CD8-positive, alpha-beta memory T cell (primary cell): ENCODE data around the gene AIMP1. TPM values are rescaled to one million over a fixed set of nuclear protein-coding genes. Genes with fewer than 3 reads are reported as not detected.
A peak's percentile ranks its signal among the peaks of the same experiment; 100 is the strongest.

Experiments
- CTCF ChIA-PET: fragments of 350-600 bp; sonication (Branson Sonifier 250); formaldehyde crosslinking; loops from one replicate; lab custom pipeline; 2021; ENCODE audit warnings: antibody characterized with exemption; lab: Charles Lee
- POLR2A ChIA-PET: fragments of 350-600 bp; sonication (Branson Sonifier 250); formaldehyde crosslinking; loops from one replicate; lab custom pipeline; 2021; ENCODE audit warnings: antibody characterized with exemption; lab: Charles Lee
- DNase-seq, 5 donors: peaks; one replicate each; pipeline versions ENCODE4 v3.0.0 to v3.0.0-alpha.2; 2020 to 2022; ENCODE audit warnings: mixed read lengths in 1 of 5
- H3K27ac ChIP-seq: one replicate; pipeline ENCODE4 v1.7.0; 2013; ENCODE audit warnings: low read depth, mild to moderate bottlenecking, low read length, moderate library complexity
- H3K27me3 ChIP-seq: 2 replicates; pipeline ENCODE4 v1.7.0; 2013; ENCODE audit warnings: low read length, mild to moderate bottlenecking; ENCODE audit not compliant: insufficient read depth, poor library complexity, severe bottlenecking
- H3K36me3 ChIP-seq: 2 replicates; pipeline ENCODE4 v1.7.0; 2013; ENCODE audit warnings: mild to moderate bottlenecking, low read length, moderate library complexity; ENCODE audit not compliant: insufficient read depth
- H3K4me1 ChIP-seq: 2 replicates; pipeline ENCODE4 v1.7.0; 2013; ENCODE audit warnings: mild to moderate bottlenecking, low read length, moderate library complexity; ENCODE audit not compliant: insufficient read depth
- H3K4me3 ChIP-seq: 2 replicates; pipeline ENCODE4 v1.7.0; 2013; ENCODE audit warnings: mild to moderate bottlenecking, low read length
- H3K9me3 ChIP-seq: 2 replicates; pipeline ENCODE4 v1.7.0; 2013; ENCODE audit warnings: mild to moderate bottlenecking, low read length
- H3K27ac Mint-ChIP-seq, 8 donors: one replicate each; pipeline ENCODE4 v1.8.0; 2020 to 2021; ENCODE audit warnings: mixed read lengths in 8 of 8, mild to moderate bottlenecking in 6 of 8, inconsistent platforms in 3 of 8, moderate library complexity in 3 of 8
- H3K27me3 Mint-ChIP-seq, 2 donors: one replicate each; pipeline ENCODE4 v1.8.0; 2020 to 2021; ENCODE audit warnings: mixed read lengths in 2 of 2, mild to moderate bottlenecking in 1 of 2, moderate library complexity in 1 of 2
- H3K36me3 Mint-ChIP-seq, 3 donors: one replicate each; pipeline ENCODE4 v1.8.0; 2020 to 2021; ENCODE audit warnings: mixed read lengths in 3 of 3, inconsistent platforms in 1 of 3, mild to moderate bottlenecking in 1 of 3
- H3K4me1 Mint-ChIP-seq, 3 donors: one replicate each; pipeline ENCODE4 v1.8.0; 2020 to 2021; ENCODE audit warnings: mixed read lengths in 3 of 3, inconsistent platforms in 1 of 3, mild to moderate bottlenecking in 1 of 3
- H3K4me3 Mint-ChIP-seq, 7 donors: one replicate each; pipeline ENCODE4 v1.8.0; 2020 to 2021; ENCODE audit warnings: mixed read lengths in 7 of 7, mild to moderate bottlenecking in 6 of 7, moderate library complexity in 4 of 7, inconsistent platforms in 2 of 7
- H3K9me3 Mint-ChIP-seq, 5 donors: one replicate each; pipeline ENCODE4 v1.8.0; 2020 to 2022; ENCODE audit warnings: mixed read lengths in 5 of 5, mild to moderate bottlenecking in 3 of 5, moderate library complexity in 2 of 5, inconsistent platforms in 1 of 5
- polyA plus RNA-seq: library from polyadenylated mRNA; unstranded; fragments of 300-500 nt; fragmentation: Illumina TruSeq; gene quantifications from one replicate; pipeline ENCODE4 v1.2.3, GENCODE V29; 2021
- total RNA-seq, 2 experiments: library from RNA; stranded (reverse); gene quantifications; one replicate each; pipeline ENCODE4 v1.2.3, GENCODE V29; 2021

Gene AIMP1
- total and polyA plus RNA-seq, 3 experiments from 2014 or later, result 66.5 to 67.9 (median 67.0) TPM

GRCh38 chr4:106303548-106304281 is 12.6 kb upstream of the AIMP1 start:
- H3K9me3 Mint-ChIP-seq, result no peaks in the 10 kb centered on the region
- Histone ChIP-seq H3K4me3 (no peak overlapping the region), H3K27ac (no peak overlapping the region), H3K36me3 (peaks cover 3% of the 10 kb centered on the region), H3K9me3 (no peaks in the 10 kb centered on the region), H3K27me3 (no peaks in the 10 kb centered on the region), H3K4me1 (no peaks in the 10 kb centered on the region)
- CTCF ChIA-PET, result no interaction called here
- POLR2A ChIA-PET, result no interaction called here
- peaks cover 5 to 62% (median 20%) of the 10 kb centered on the region in 3 donors for H3K36me3 Mint-ChIP-seq
- DNase-seq, result no peak
- H3K27ac Mint-ChIP-seq, result peak overlapping the region in 2 of 8 donors; percentile 14 to 38
- no peaks in the 10 kb centered on the region for H3K27me3 Mint-ChIP-seq
- peaks cover 15 to 40% (median 33%) of the 10 kb centered on the region in 3 donors for H3K4me1 Mint-ChIP-seq
- H3K4me3 Mint-ChIP-seq, result no peak overlapping the region

GRCh38 chr4:106304632-106305031 is 11.7 kb upstream of the AIMP1 start:
- Mint-ChIP-seq H3K9me3 (no peaks in the 10 kb centered on the region), H3K27ac (no peak overlapping the region), H3K36me3 (peaks cover 5 to 56% (median 19%) of the 10 kb centered on the region in 3 donors), H3K4me3 (no peak overlapping the region), H3K4me1 (peaks cover 15 to 41% (median 33%) of the 10 kb centered on the region in 3 donors), H3K27me3 (no peaks in the 10 kb centered on the region)
- Histone ChIP-seq H3K36me3 (peaks cover 3% of the 10 kb centered on the region), H3K4me1 (no peaks in the 10 kb centered on the region), H3K27ac (no peak overlapping the region), H3K4me3 (no peak overlapping the region), H3K9me3 (no peaks in the 10 kb centered on the region), H3K27me3 (no peaks in the 10 kb centered on the region)
- ChIA-PET POLR2A (interaction anchor here (0.9 kb wide), 1 partner anchor 11 kb away, joined by 3 read pairs; the partner anchor contains the start of gene TBCK), CTCF (no interaction called here)
- DNase-seq, result no peak

DNA sequence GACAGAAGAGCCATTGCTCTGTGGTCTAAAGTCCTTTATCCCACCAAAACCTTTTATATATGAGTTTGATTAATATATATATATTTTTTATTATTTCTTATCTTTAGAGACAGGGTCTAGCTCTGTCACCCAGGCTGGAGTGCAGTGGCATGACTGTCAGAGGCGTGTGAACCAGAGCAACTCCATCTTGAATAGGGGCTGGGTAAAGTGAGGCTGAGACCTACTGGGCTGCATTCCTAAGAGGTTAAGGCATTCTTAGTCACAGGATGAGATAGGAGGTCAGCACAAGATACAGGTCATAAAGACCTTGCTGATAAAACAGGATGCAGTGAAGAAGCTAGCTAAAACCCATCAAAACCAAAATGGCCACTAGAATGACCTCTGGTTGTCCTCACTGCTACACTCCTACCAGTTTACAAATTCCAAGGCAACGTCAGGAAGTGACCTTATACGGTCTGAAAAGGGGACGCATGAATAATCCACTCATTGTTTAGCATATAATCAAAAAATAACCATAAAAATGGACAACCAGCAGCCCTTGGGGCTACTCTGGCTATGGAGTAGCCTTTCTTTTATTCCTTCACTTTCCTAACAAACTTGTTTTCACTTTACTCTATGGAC is 10.8 kb upstream of the AIMP1 start:
- CTCF ChIA-PET, result no interaction called here
- Histone ChIP-seq H3K4me3 (no peak overlapping the region), H3K27ac (no peak overlapping the region), H3K9me3 (no peaks in the 10 kb centered on the region), H3K27me3 (no peaks in the 10 kb centered on the region), H3K4me1 (no peaks in the 10 kb centered on the region), H3K36me3 (peaks cover 1% of the 10 kb centered on the region)
- Mint-ChIP-seq H3K9me3 (no peaks in the 10 kb centered on the region), H3K4me1 (peaks cover 18 to 47% (median 34%) of the 10 kb centered on the region in 3 donors), H3K27ac (no peak overlapping the region), H3K4me3 (no peak overlapping the region), H3K36me3 (peaks cover 0 to 50% (median 14%) of the 10 kb centered on the region in 3 donors), H3K27me3 (no peaks in the 10 kb centered on the region)
- POLR2A ChIA-PET, result no interaction called here
- no peak for DNase-seq

DNA sequence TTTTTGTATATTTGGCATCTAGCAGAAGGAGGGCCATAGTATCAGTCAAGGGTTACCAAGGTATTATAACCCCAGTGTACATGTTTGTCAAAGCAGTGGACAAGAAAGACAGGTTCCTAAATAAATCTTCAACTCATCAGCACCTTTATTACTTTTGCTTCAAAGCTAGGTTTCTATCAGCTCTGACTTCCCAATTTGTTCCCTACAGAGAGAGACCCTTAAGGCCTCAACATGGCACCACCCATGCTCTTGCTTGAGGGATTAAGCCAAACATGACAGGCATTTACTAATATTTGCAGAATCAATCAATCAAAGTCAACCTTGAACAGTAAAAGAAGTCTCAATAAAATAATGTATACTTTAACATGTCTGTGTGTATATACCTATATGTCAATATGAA is 9.8 kb upstream of the AIMP1 start:
- no peak for DNase-seq
- no peaks in the 10 kb centered on the region for H3K27me3 Mint-ChIP-seq
- no peak overlapping the region for H3K27ac Mint-ChIP-seq
- H3K9me3 ChIP-seq, result no peaks in the 10 kb centered on the region
- POLR2A ChIA-PET, result interaction anchor here (1.3 kb wide), 1 partner anchor 9 kb away, joined by 3 read pairs; the partner anchor contains the start of gene TBCK
- CTCF ChIA-PET, result no interaction called here
- H3K9me3 Mint-ChIP-seq, result no peaks in the 10 kb centered on the region
- no peak overlapping the region for H3K4me3 Mint-ChIP-seq
- H3K4me3 ChIP-seq, result no peak overlapping the region
- no peaks in the 10 kb centered on the region for H3K36me3 ChIP-seq
- peaks cover 0 to 47% (median 13%) of the 10 kb centered on the region in 3 donors for H3K36me3 Mint-ChIP-seq
- H3K27ac ChIP-seq, result no peak overlapping the region
- no peaks in the 10 kb centered on the region for H3K4me1 ChIP-seq
- no peaks in the 10 kb centered on the region for H3K27me3 ChIP-seq
- peaks cover 17 to 47% (median 39%) of the 10 kb centered on the region in 3 donors for H3K4me1 Mint-ChIP-seq

GRCh38 chr4:106312377-106312776 is 4.0 kb upstream of the AIMP1 start:
- Histone ChIP-seq H3K4me3 (no peak overlapping the region), H3K27ac (no peak overlapping the region), H3K4me1 (peaks cover 14% of the 10 kb centered on the region), H3K27me3 (no peaks in the 10 kb centered on the region), H3K36me3 (no peaks in the 10 kb centered on the region), H3K9me3 (no peaks in the 10 kb centered on the region)
- H3K4me3 Mint-ChIP-seq, result peak overlapping the region in 1 of 7 donors; percentile 67
- H3K4me1 Mint-ChIP-seq, result peaks cover 27 to 48% (median 46%) of the 10 kb centered on the region in 3 donors
- CTCF ChIA-PET, result no interaction called here
- H3K9me3 Mint-ChIP-seq, result no peaks in the 10 kb centered on the region
- no peaks in the 10 kb centered on the region for H3K27me3 Mint-ChIP-seq
- H3K27ac Mint-ChIP-seq, result peak overlapping the region in 5 of 8 donors; percentile 34 to 85 (median 58)
- peaks cover 0 to 13% (median 3%) of the 10 kb centered on the region in 3 donors for H3K36me3 Mint-ChIP-seq
- POLR2A ChIA-PET, result no interaction called here
- DNase-seq, result no peak

- peak overlapping the region in 3 of 7 donors; percentile 27 to 82 (median 29) for H3K4me3 Mint-ChIP-seq
- H3K36me3 ChIP-seq, result no peaks in the 10 kb centered on the region
- DNase-seq, result no peak
- no peaks in the 10 kb centered on the region for H3K27me3 ChIP-seq
- H3K4me1 Mint-ChIP-seq, result peaks cover 27 to 48% (median 46%) of the 10 kb centered on the region in 3 donors
- H3K27me3 Mint-ChIP-seq, result no peaks in the 10 kb centered on the region
- H3K4me3 ChIP-seq, result no peak overlapping the region
- CTCF ChIA-PET, result no interaction called here
- H3K9me3 Mint-ChIP-seq, result no peaks in the 10 kb centered on the region
- POLR2A ChIA-PET, result no interaction called here
- H3K9me3 ChIP-seq, result no peaks in the 10 kb centered on the region
- no peak overlapping the region for H3K27ac ChIP-seq
- peaks cover 21% of the 10 kb centered on the region for H3K4me1 ChIP-seq
- H3K36me3 Mint-ChIP-seq, result peaks cover 0 to 11% (median 3%) of the 10 kb centered on the region in 3 donors
- H3K27ac Mint-ChIP-seq, result peak overlapping the region in 3 of 8 donors; percentile 28 to 84 (median 66)
Measured at GRCh38 chr4:106312997-106313522, 3.3 kb upstream of the AIMP1 start.

DNA sequence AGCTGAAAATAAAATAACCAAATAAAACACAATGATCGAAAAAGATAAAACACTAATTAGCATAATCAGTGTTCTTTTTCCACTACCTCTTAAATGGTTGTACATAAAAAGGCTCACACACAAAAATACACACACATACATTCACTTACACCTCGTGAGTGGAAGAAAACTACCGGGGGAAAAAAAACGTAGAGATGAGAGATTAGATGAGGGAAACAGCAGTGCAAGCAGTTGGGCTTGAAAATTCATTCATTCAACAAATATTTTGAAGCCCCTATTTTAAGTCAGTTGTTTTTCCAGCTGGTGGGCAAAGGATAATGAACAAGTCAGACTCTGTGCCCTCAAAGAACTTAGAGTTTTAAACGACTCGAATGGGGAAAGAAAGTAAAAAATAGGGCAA is 1.4 kb upstream of the AIMP1 start:
- CTCF ChIA-PET, result interaction anchor here (1.0 to 1.3 kb wide), 2 partner anchors 13 to 15 kb away, joined by 3 to 4 read pairs; no protein-coding TSS in a partner anchor

More for the DNA sequence above, 1.4 kb upstream of the AIMP1 start:
- H3K9me3 Mint-ChIP-seq, result no peaks in the 10 kb centered on the region
- peaks cover 27% of the 10 kb centered on the region for H3K4me1 ChIP-seq
- peaks cover 37 to 46% (median 40%) of the 10 kb centered on the region in 3 donors for H3K4me1 Mint-ChIP-seq
- peak overlapping the region; percentile 91 for H3K4me3 ChIP-seq
- POLR2A ChIA-PET, result interaction anchor here (0.6 to 1.3 kb wide), 4 partner anchors 8 to 34 kb away, joined by 3 to 5 read pairs (median 3); no protein-coding TSS in a partner anchor
- H3K27ac Mint-ChIP-seq, result no peak overlapping the region
- no peaks in the 10 kb centered on the region for H3K9me3 ChIP-seq
- no peaks in the 10 kb centered on the region for H3K27me3 ChIP-seq
- H3K36me3 ChIP-seq, result no peaks in the 10 kb centered on the region
- H3K27me3 Mint-ChIP-seq, result no peaks in the 10 kb centered on the region
- peak overlapping the region; percentile 99 for H3K27ac ChIP-seq
- peaks cover 0 to 9% (median under 1%) of the 10 kb centered on the region in 3 donors for H3K36me3 Mint-ChIP-seq
- DNase-seq, result no peak
- H3K4me3 Mint-ChIP-seq, result no peak overlapping the region
